Measurements from ENCODE around the gene INPP5F.

Gene INPP5F

GRCh38 chr10:119747940-119748339 lies 22.1 kb downstream of the INPP5F start:
- no peak overlapping the region for H3K4me3 Mint-ChIP-seq
- no peaks in the 10 kb centered on the region for H3K9me3 Mint-ChIP-seq
- H3K27me3 Mint-ChIP-seq (ENCODE audit: low read depth), result no peaks in the 10 kb centered on the region
- H3K27ac Mint-ChIP-seq, result no peak overlapping the region
- no peak for DNase-seq (ENCODE audit: low spot score)
- no peaks in the 10 kb centered on the region for H3K36me3 Mint-ChIP-seq (ENCODE audit: low read depth)
- peaks cover 14% of the 10 kb centered on the region for H3K4me1 Mint-ChIP-seq (ENCODE audit: low read depth)

- DNase-seq (ENCODE audit: low spot score), result no peak
- Mint-ChIP-seq H3K4me3 (no peak overlapping the region), H3K27ac (no peak overlapping the region), H3K27me3 (ENCODE audit: low read depth) (no peaks in the 10 kb centered on the region), H3K36me3 (ENCODE audit: low read depth) (no peaks in the 10 kb centered on the region), H3K9me3 (no peaks in the 10 kb centered on the region), H3K4me1 (ENCODE audit: low read depth) (peaks cover 14% of the 10 kb centered on the region)
Measured at GRCh38 chr10:119748871-119749270, 23.0 kb downstream of the INPP5F start.

GRCh38 chr10:119749455-119749854 lies 23.6 kb downstream of the INPP5F start:
- Mint-ChIP-seq H3K9me3 (no peaks in the 10 kb centered on the region), H3K4me1 (ENCODE audit: low read depth) (peaks cover 10% of the 10 kb centered on the region), H3K27me3 (ENCODE audit: low read depth) (no peaks in the 10 kb centered on the region)

GRCh38 chr10:119750391-119751230 lies 24.8 kb downstream of the INPP5F start:
- H3K27me3 Mint-ChIP-seq (ENCODE audit: low read depth), result no peaks in the 10 kb centered on the region
- no peak overlapping the region for H3K4me3 Mint-ChIP-seq
- no peak overlapping the region for H3K27ac Mint-ChIP-seq
- H3K9me3 Mint-ChIP-seq, result no peaks in the 10 kb centered on the region
- no peaks in the 10 kb centered on the region for H3K36me3 Mint-ChIP-seq (ENCODE audit: low read depth)
- H3K4me1 Mint-ChIP-seq (ENCODE audit: low read depth), result peaks cover 5% of the 10 kb centered on the region
- DNase-seq (ENCODE audit: low spot score), result peak; percentile 43

More at GRCh38 chr10:119749455-119749854, 23.6 kb downstream of the INPP5F start:
- DNase-seq (ENCODE audit: low spot score), result no peak
- H3K27ac Mint-ChIP-seq, result no peak overlapping the region
- H3K36me3 Mint-ChIP-seq (ENCODE audit: low read depth), result no peaks in the 10 kb centered on the region
- H3K4me3 Mint-ChIP-seq, result no peak overlapping the region

- H3K4me1 Mint-ChIP-seq (ENCODE audit: low read depth), result peaks cover 5% of the 10 kb centered on the region
- no peaks in the 10 kb centered on the region for H3K36me3 Mint-ChIP-seq (ENCODE audit: low read depth)
- H3K9me3 Mint-ChIP-seq, result no peaks in the 10 kb centered on the region
- H3K27ac Mint-ChIP-seq, result no peak overlapping the region
- DNase-seq (ENCODE audit: low spot score), result no peak
- no peaks in the 10 kb centered on the region for H3K27me3 Mint-ChIP-seq (ENCODE audit: low read depth)
- H3K4me3 Mint-ChIP-seq, result no peak overlapping the region
Measured at GRCh38 chr10:119753309-119753708, 27.5 kb downstream of the INPP5F start.

GRCh38 chr10:119754085-119754484 lies 28.2 kb downstream of the INPP5F start:
- Mint-ChIP-seq H3K36me3 (ENCODE audit: low read depth) (no peaks in the 10 kb centered on the region), H3K27me3 (ENCODE audit: low read depth) (no peaks in the 10 kb centered on the region), H3K9me3 (no peaks in the 10 kb centered on the region), H3K27ac (no peak overlapping the region), H3K4me3 (no peak overlapping the region), H3K4me1 (ENCODE audit: low read depth) (peaks cover 5% of the 10 kb centered on the region)
- no peak for DNase-seq (ENCODE audit: low spot score)

GRCh38 chr10:119754936-119755335 lies 29.1 kb downstream of the INPP5F start:
- no peak for DNase-seq (ENCODE audit: low spot score)
- Mint-ChIP-seq H3K4me3 (no peak overlapping the region), H3K36me3 (ENCODE audit: low read depth) (no peaks in the 10 kb centered on the region), H3K27me3 (ENCODE audit: low read depth) (no peaks in the 10 kb centered on the region), H3K4me1 (ENCODE audit: low read depth) (peaks cover 5% of the 10 kb centered on the region), H3K9me3 (no peaks in the 10 kb centered on the region), H3K27ac (no peak overlapping the region)

GRCh38 chr10:119755446-119755845 lies 29.6 kb downstream of the INPP5F start:
- no peak overlapping the region for H3K4me3 Mint-ChIP-seq
- H3K27ac Mint-ChIP-seq, result no peak overlapping the region
- peaks cover 1% of the 10 kb centered on the region for H3K4me1 Mint-ChIP-seq (ENCODE audit: low read depth)
- no peaks in the 10 kb centered on the region for H3K9me3 Mint-ChIP-seq
- H3K36me3 Mint-ChIP-seq (ENCODE audit: low read depth), result no peaks in the 10 kb centered on the region
- no peak for DNase-seq (ENCODE audit: low spot score)
- no peaks in the 10 kb centered on the region for H3K27me3 Mint-ChIP-seq (ENCODE audit: low read depth)

GRCh38 chr10:119758448-119759195 lies 32.8 kb downstream of the INPP5F start:
- no peak for DNase-seq (ENCODE audit: low spot score)
- Mint-ChIP-seq H3K27ac (no peak overlapping the region), H3K4me1 (ENCODE audit: low read depth) (no peaks in the 10 kb centered on the region), H3K36me3 (ENCODE audit: low read depth) (no peaks in the 10 kb centered on the region), H3K9me3 (no peaks in the 10 kb centered on the region), H3K4me3 (no peak overlapping the region), H3K27me3 (ENCODE audit: low read depth) (no peaks in the 10 kb centered on the region)

GRCh38 chr10:119759832-119760231 lies 34.0 kb downstream of the INPP5F start:
- Mint-ChIP-seq H3K27ac (no peak overlapping the region), H3K36me3 (ENCODE audit: low read depth) (no peaks in the 10 kb centered on the region), H3K9me3 (no peaks in the 10 kb centered on the region), H3K4me1 (ENCODE audit: low read depth) (no peaks in the 10 kb centered on the region), H3K4me3 (no peak overlapping the region), H3K27me3 (ENCODE audit: low read depth) (no peaks in the 10 kb centered on the region)
- DNase-seq (ENCODE audit: low spot score), result no peak

- no peak overlapping the region for H3K4me3 Mint-ChIP-seq
- DNase-seq (ENCODE audit: low spot score), result no peak
- H3K9me3 Mint-ChIP-seq, result no peaks in the 10 kb centered on the region
- no peaks in the 10 kb centered on the region for H3K4me1 Mint-ChIP-seq (ENCODE audit: low read depth)
- H3K36me3 Mint-ChIP-seq (ENCODE audit: low read depth), result no peaks in the 10 kb centered on the region
- no peak overlapping the region for H3K27ac Mint-ChIP-seq
- H3K27me3 Mint-ChIP-seq (ENCODE audit: low read depth), result no peaks in the 10 kb centered on the region
Measured at GRCh38 chr10:119761106-119761505, 35.3 kb downstream of the INPP5F start.

- Mint-ChIP-seq H3K9me3 (no peaks in the 10 kb centered on the region), H3K27me3 (ENCODE audit: low read depth) (no peaks in the 10 kb centered on the region), H3K4me3 (no peak overlapping the region), H3K4me1 (ENCODE audit: low read depth) (no peaks in the 10 kb centered on the region), H3K27ac (no peak overlapping the region), H3K36me3 (ENCODE audit: low read depth) (no peaks in the 10 kb centered on the region)
- DNase-seq (ENCODE audit: low spot score), result no peak
Measured at GRCh38 chr10:119762035-119762434, 36.2 kb downstream of the INPP5F start.

- Mint-ChIP-seq H3K27ac (no peak overlapping the region), H3K9me3 (no peaks in the 10 kb centered on the region), H3K4me3 (no peak overlapping the region), H3K27me3 (ENCODE audit: low read depth) (no peaks in the 10 kb centered on the region), H3K4me1 (ENCODE audit: low read depth) (no peaks in the 10 kb centered on the region), H3K36me3 (ENCODE audit: low read depth) (no peaks in the 10 kb centered on the region)
- DNase-seq (ENCODE audit: low spot score), result no peak
Measured at GRCh38 chr10:119762805-119763798, 37.3 kb downstream of the INPP5F start.
